Ovary (tissue), 9 donors: ENCODE measurements around the gene TTC9B. TPM values are rescaled to one million over a fixed set of nuclear protein-coding genes. Genes with fewer than 3 reads are reported as not detected.

Experiments used
- DNase-seq, 5 donors: peaks; one replicate each; pipeline ENCODE4 v3.0.0-alpha.2; 2019 to 2020
- H3K27ac ChIP-seq, 2 donors: fragments of 200-600 bp; one replicate each; pipeline versions ENCODE4 v1.5.1 to v1.8.0; 2019 to 2022
- H3K27me3 ChIP-seq: fragments of 200-600 bp; one replicate; pipeline ENCODE4 v1.8.0; 2022
- H3K36me3 ChIP-seq: fragments of 200-600 bp; sonication (generic); one replicate; pipeline ENCODE4 v1.5.1; 2019
- H3K4me1 ChIP-seq: one replicate; pipeline ENCODE4 v1.8.1; 2013; ENCODE audit warnings: mild to moderate bottlenecking, moderate library complexity; ENCODE audit not compliant: insufficient read depth
- H3K4me3 ChIP-seq: fragments of 200-600 bp; sonication (generic); one replicate; pipeline ENCODE4 v1.5.1; 2017
- H3K9me3 ChIP-seq, 2 donors: fragments of 200-600 bp in 1 of 2; sonication (generic) in 1 of 2; one replicate each; pipeline versions ENCODE4 v1.5.1 to v1.8.1; 2013 to 2019; ENCODE audit warnings: mild to moderate bottlenecking in 1 of 2, moderate library complexity in 1 of 2
- EP300 ChIP-seq: sonication (generic); formaldehyde crosslinking; IDR thresholded peaks from one replicate; pipeline ENCODE4 v1.6.1; 2017; ENCODE audit warnings: antibody characterized with exemption
- POLR2A ChIP-seq: fragments of 450-650 bp; IDR thresholded peaks from one replicate; pipeline ENCODE4 v1.6.1; 2017; ENCODE audit warnings: antibody characterized with exemption, mild to moderate bottlenecking, moderate library complexity
- WGBS, 3 donors: extraction: QIAGEN DNeasy Blood & Tissue Kit in 1 of 3; methylation state at CpG; one replicate each; pipeline versions ENCODE4 v1.1.5 to v1.1.7; 2013 to 2017; 5-methylcytosine and 5-hydroxymethylcytosine counted together
- intact Hi-C, 4 donors: fragments of 100-400 bp; cut with DNase I; formaldehyde crosslinking; loops; one replicate each; pipeline versions ENCODE4 v1.11.0 to v1.15.1; 2022 to 2023
- polyA plus RNA-seq, 2 donors: library from polyadenylated mRNA; stranded (reverse); fragments of 200-250 nt in 1 of 2; fragments of 350-450 nt in 1 of 2; fragmentation: Illumina TruSeq in 1 of 2; extraction: RNeasy Lipid Tissue Mini Kit (QIAGEN cat#74804) in 1 of 2; gene quantifications; one replicate each; pipeline ENCODE4 v1.2.3, GENCODE V29; 2013 to 2014
- total RNA-seq, 7 donors: library from RNA; depleted of rRNA in 2 of 7; stranded (reverse); fragments of >200 nt in 2 of 7; fragmentation: NEBNext Ultra II Directional in 3 of 7; extraction: Animal tissue kit (Norgen Biotek cat#: 25700) in 3 of 7; gene quantifications; one replicate each; pipeline versions ENCODE4 v1.1.0 to v1.2.4, GENCODE V29; 2016 to 2023
- TF ChIP-seq, protein P1 (sequence below), 3 donors: fragments of 450-650 bp in 2 of 3; fragments of 200-600 bp in 1 of 3; IDR thresholded peaks; one replicate each; pipeline versions ENCODE4 v1.5.1 to v1.8.0; 2016 to 2022; ENCODE audit warnings: antibody characterized with exemption in 3 of 3, mild to moderate bottlenecking in 1 of 3
- donor health status: DM: no; HTN: no; CAD: no; lungs with moderate emphysema.
- donor health status: DM: no; HTN: no; CAD: no.
- donor health status: Bipolar disorder and iron deficiency.
- donor health status: DM: yes; HTN: yes; CAD: no.
- donor health status: DM: no; HTN: no; CAD: no.
- donor health status: DM: yes; HTN: yes; CAD: no.

Gene TTC9B
- total and polyA plus RNA-seq, 9 donors, result not detected

DNA sequence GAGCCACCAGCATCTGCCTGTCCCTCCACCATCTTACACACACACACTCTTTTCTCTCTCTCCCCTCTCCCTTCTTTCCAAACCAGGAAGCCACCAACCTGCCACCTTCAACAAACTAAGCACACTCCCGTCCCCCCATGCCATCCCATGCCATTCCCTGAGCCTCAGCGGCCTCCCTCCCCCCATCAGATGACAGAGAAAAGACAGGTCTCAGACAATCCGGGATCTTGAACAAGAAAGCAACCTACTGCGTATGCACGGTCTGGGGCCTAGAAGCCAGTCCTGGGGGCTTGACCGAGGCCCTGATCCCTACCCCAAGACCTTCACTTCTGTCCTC, 47.5 kb upstream of the TTC9B start:
- no peak overlapping the region for H3K4me3 ChIP-seq
- H3K9me3 ChIP-seq, result no peaks in the 10 kb centered on the region
- H3K36me3 ChIP-seq, result no peaks in the 10 kb centered on the region
- intact Hi-C loops, result no loop called here
- H3K27me3 ChIP-seq, result no peaks in the 10 kb centered on the region
- H3K27ac ChIP-seq, result no peak overlapping the region
- 87 to 93% (median 88%) methylated on average over 6 of the region's 6 CpGs for WGBS, 3 donors
- peaks cover 7% of the 10 kb centered on the region for H3K4me1 ChIP-seq
- DNase-seq, result no peak
- TF ChIP-seq, protein P1, sequence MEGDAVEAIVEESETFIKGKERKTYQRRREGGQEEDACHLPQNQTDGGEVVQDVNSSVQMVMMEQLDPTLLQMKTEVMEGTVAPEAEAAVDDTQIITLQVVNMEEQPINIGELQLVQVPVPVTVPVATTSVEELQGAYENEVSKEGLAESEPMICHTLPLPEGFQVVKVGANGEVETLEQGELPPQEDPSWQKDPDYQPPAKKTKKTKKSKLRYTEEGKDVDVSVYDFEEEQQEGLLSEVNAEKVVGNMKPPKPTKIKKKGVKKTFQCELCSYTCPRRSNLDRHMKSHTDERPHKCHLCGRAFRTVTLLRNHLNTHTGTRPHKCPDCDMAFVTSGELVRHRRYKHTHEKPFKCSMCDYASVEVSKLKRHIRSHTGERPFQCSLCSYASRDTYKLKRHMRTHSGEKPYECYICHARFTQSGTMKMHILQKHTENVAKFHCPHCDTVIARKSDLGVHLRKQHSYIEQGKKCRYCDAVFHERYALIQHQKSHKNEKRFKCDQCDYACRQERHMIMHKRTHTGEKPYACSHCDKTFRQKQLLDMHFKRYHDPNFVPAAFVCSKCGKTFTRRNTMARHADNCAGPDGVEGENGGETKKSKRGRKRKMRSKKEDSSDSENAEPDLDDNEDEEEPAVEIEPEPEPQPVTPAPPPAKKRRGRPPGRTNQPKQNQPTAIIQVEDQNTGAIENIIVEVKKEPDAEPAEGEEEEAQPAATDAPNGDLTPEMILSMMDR (IDR thresholded peaks at IDR 0.05), result no peak
- no peak for TF ChIP-seq POLR2A

DNA sequence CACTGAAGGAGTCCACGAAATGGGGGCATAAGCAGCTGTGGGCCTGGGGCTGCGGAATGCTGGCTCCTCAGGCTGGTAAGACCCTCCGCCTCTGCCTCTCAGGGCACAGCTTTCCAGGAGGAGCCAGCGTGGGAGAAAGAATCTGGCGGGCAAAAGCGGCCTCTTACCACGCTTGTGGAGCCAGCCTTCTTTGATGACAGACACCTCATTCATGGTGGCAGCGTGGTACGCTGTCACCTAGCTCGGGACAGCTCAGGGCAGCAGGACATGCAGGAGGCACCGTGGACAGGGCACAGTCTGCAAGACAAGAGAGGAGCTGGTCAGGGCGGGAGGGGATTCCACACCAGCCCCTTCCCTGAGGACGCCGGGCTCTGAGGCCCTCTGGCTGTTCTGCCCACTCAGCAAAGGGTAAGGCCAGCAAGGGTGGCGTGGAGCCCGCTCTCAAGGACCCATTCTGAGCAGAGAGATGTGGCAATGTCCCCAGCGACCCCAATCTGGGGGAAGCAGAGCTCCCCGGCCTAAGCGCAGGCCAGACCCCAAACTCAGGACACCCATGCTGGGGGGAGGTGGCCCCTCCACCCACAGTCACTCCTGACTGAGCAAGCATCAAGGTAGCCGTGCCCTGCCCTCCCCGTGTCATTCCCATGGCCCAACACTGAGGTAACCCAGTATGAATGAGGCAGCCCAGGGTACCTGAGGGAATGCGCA, 47.0 kb upstream of the TTC9B start:
- Histone ChIP-seq H3K27me3 (no peaks in the 10 kb centered on the region), H3K4me1 (peaks cover 7% of the 10 kb centered on the region), H3K27ac (no peak overlapping the region), H3K9me3 (no peaks in the 10 kb centered on the region), H3K36me3 (no peaks in the 10 kb centered on the region), H3K4me3 (no peak overlapping the region)
- WGBS, 3 donors, result 90 to 96% (median 91%) methylated on average over 22 of the region's 22 CpGs
- DNase-seq, result no peak
- TF ChIP-seq, protein P1 (IDR thresholded peaks at IDR 0.05), result no peak
- TF ChIP-seq POLR2A, result no peak
- TF ChIP-seq EP300, result no peak
- intact Hi-C loops, result no loop called here

DNA sequence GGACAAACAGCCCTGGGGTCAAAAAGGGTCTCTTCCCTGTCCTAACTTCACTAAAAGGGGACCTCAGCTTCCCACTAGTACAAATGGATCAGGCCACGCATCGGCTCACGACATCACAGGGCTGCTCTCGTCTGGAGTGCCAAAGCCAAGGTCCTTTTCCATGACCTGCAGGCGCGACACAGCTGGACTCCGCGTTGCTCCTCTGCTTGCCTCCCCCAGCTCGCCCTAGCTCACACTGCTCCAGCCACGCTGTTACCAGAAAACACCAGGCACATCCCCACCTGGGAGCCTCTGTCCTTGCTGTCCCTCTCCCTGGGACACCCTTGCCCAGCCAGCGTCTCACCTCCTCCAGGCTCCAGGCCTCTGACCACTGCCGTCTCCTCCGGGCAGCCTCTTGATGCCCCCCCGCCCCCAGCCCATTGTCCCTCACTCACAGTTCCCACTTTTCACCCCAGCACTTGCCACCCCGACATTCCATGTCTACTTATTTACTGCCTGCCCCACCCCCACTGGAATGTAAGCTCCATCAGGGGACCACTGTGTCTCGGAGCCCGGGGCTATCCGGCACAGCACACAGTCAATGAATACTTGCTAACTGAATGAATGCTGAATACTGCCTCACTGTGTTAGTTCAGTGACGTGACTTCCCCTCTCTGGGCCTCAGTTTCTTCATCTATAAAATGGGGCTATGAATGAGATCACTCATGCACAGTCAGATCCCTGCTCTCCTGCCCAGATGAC, 46.3 kb upstream of the TTC9B start:
- Histone ChIP-seq H3K27me3 (no peaks in the 10 kb centered on the region), H3K4me1 (peaks cover 7% of the 10 kb centered on the region), H3K27ac (no peak overlapping the region), H3K36me3 (no peaks in the 10 kb centered on the region), H3K4me3 (no peak overlapping the region), H3K9me3 (no peaks in the 10 kb centered on the region)
- intact Hi-C loops, result no loop called here
- no peak for DNase-seq
- TF ChIP-seq EP300, result no peak
- TF ChIP-seq, protein P1 (IDR thresholded peaks at IDR 0.05), result no peak
- TF ChIP-seq POLR2A, result no peak
- WGBS, 3 donors, result 63 to 76% (median 70%) methylated on average over 19 of the region's 19 CpGs

DNA sequence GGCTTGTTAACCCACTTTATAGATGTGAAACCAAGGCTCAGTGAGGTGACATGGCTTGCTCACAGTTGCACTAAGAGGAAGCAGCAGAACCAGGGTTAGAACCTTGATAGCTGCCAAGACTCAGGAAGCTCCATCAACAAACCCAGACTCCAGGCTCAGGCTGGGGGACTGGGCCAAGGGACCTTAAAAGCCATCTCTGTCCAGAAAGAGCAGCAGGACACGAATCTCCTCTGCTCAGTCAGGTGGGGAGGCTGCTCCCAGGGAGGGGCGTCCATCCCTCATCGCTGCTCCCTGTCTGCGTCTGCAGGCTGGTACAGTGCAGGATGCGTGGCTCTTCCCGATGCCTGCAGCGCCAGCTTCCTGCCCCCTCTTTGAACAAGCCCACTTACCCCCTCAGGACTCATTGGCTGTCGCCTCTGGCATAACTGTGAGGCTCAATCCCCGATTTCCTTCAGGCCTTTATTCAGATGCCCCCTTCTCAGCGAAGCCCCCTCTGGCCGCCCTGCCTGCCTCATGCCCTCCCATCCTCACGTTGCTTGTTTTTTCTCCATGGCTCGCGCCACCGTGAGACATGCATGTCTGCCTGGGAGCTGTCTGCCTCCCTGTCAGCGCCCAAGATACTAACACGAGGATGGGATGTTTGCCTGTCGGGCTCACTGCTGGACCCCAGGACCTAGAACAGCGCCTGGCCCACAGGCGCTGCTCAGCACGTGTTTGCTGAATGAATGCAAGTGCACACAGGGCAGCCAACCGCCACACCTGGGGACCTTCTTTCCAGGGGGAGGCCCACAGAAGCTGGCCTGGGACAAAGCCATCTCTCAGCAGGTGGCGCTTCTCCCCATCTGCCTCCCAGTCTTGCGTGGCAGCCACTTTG, 45.5 kb upstream of the TTC9B start:
- H3K36me3 ChIP-seq, result no peaks in the 10 kb centered on the region
- H3K4me1 ChIP-seq, result peaks cover 7% of the 10 kb centered on the region
- DNase-seq, result no peak
- WGBS, 3 donors, result 85 to 89% (median 88%) methylated on average over 24 of the region's 24 CpGs
- intact Hi-C loops, result no loop called here
- H3K9me3 ChIP-seq, result no peaks in the 10 kb centered on the region
- TF ChIP-seq POLR2A, result no peak
- TF ChIP-seq, protein P1 (IDR thresholded peaks at IDR 0.05), result no peak
- TF ChIP-seq EP300, result no peak
- no peaks in the 10 kb centered on the region for H3K27me3 ChIP-seq
- H3K4me3 ChIP-seq, result no peak overlapping the region
- no peak overlapping the region for H3K27ac ChIP-seq
